ENCODE results near the gene DNAI4. TPM values are rescaled to one million over a fixed set of nuclear protein-coding genes. Genes with fewer than 3 reads are reported as not detected.

DNAI4 gene
- total RNA-seq, 1 experiment from 2014 or later, result 1.4 TPM

DNA sequence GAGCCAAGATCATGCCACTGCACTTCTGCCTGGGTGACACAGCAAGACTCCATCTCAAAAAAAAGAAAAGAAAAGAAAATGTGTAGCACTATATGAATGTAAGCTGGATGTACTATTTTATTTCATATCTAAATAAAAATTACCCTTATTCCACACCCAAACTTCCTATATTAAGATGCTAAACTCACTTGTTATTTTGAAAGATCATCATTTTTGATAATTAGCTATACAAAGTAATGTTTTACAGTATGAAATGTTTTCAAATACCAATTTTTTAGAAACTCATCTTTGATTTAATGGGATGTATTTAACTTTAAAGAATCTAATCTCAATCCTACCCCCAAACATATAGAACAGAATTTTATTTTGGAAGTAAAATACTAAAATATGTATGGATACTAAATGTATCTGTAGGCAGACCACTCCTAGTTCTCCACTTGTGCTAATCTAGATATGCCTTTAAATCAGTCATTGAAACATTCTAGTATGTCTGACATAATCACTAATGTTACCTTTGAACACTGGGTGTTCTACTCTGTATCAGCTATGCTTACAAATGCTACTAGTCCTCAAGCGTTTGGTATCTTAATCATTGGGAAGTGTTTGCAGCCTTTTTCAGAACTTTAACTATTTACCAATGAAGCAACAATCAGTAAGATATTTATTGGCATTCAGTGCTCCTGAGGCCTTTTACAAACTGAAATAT, 13.0 kb upstream of the DNAI4 start:
- intact Hi-C loops (cut with micrococcal nuclease; ENCODE audit: unreplicated experiment), result loop anchor here (10.0 kb wide), 2 partner anchors 117 to 173 kb away; partner anchors contain the start of gene SLC35D1
- TF ChIP-seq, protein P1, sequence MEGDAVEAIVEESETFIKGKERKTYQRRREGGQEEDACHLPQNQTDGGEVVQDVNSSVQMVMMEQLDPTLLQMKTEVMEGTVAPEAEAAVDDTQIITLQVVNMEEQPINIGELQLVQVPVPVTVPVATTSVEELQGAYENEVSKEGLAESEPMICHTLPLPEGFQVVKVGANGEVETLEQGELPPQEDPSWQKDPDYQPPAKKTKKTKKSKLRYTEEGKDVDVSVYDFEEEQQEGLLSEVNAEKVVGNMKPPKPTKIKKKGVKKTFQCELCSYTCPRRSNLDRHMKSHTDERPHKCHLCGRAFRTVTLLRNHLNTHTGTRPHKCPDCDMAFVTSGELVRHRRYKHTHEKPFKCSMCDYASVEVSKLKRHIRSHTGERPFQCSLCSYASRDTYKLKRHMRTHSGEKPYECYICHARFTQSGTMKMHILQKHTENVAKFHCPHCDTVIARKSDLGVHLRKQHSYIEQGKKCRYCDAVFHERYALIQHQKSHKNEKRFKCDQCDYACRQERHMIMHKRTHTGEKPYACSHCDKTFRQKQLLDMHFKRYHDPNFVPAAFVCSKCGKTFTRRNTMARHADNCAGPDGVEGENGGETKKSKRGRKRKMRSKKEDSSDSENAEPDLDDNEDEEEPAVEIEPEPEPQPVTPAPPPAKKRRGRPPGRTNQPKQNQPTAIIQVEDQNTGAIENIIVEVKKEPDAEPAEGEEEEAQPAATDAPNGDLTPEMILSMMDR (IDR thresholded peaks at IDR 0.05; ENCODE audit: insufficient read depth in 1 of 2, low read depth in 1 of 2, low read length in 1 of 2, severe bottlenecking in 1 of 2, unreplicated experiment in 1 of 2), result no peak
- H3K9me3 Mint-ChIP-seq (ENCODE audit: unreplicated experiment), result no peaks in the 10 kb centered on the region
- H3K4me1 Mint-ChIP-seq (ENCODE audit: low read depth, unreplicated experiment), result no peaks in the 10 kb centered on the region
- Histone ChIP-seq H3K36me3 (ENCODE audit: control insufficient read depth, insufficient read depth, low read length) (no peaks in the 10 kb centered on the region), H3K27me3 (replicated peaks; ENCODE audit: control insufficient read depth, insufficient read depth, low read length) (no peaks in the 10 kb centered on the region), H3K4me3 (ENCODE audit: low read depth, low read length) (no peak overlapping the region), H3K9me3 (no peaks in the 10 kb centered on the region), H3K4me1 (peaks cover 4% of the 10 kb centered on the region; the same call in 1 of the 2 replicates)
- H3K27ac Mint-ChIP-seq (ENCODE audit: unreplicated experiment), result no peak overlapping the region
- no peak overlapping the region for H3K4me3 Mint-ChIP-seq (ENCODE audit: unreplicated experiment)
- ChIA-PET POLR2A (interaction anchor here (0.5 kb wide), 1 partner anchor 62 kb away, joined by 4 read pairs; no protein-coding TSS in a partner anchor), CTCF (no interaction called here)
- no peak for DNase-seq
- BruUV-seq (replicated peaks), result no TSS peak
- no peaks in the 10 kb centered on the region for H3K36me3 Mint-ChIP-seq (ENCODE audit: insufficient read depth, unreplicated experiment)
- H3K27me3 Mint-ChIP-seq (ENCODE audit: insufficient read depth, unreplicated experiment), result no peaks in the 10 kb centered on the region

DNA sequence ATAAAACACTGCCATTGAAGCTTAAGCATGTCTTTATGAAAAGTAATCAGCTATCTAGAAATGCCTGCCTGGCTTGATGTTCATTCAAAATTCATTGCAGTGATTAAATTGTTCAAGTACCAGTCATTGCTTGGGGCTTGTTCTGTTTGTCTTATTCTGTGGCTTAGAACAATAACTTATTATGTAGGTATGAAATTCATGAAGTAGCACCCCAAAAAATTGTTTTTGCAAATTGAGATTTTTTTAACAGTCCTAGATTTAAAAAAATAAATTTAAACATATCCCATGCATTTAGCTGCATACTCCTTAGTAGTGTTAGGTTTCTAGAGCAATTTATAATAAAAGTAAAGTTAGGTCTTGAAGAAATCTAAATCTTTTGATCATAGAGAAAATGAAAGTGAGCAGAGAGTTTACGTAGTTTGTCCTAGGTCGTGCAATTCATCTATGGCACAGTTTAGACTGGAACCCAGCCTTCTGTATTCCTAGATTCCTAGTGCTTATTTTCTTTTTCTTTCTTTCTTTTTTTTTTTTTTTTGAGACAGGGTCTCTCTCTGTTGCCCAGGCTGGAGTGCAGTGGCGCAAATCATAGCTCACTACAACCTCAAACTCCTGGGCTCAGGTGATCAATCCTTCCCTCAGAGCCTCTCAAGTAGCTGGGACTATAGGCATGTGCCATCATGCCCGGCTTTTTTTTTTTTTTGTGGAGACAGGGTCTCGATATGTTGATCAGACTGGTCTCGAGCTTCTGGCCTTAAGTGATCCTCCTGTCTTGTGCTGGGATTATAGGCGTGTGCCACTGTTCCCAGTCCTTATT, 9.4 kb upstream of the DNAI4 start:
- no peaks in the 10 kb centered on the region for H3K27me3 Mint-ChIP-seq (ENCODE audit: insufficient read depth, unreplicated experiment)
- no peaks in the 10 kb centered on the region for H3K36me3 Mint-ChIP-seq (ENCODE audit: insufficient read depth, unreplicated experiment)
- H3K9me3 ChIP-seq, result no peaks in the 10 kb centered on the region
- no peak overlapping the region for H3K4me3 ChIP-seq (ENCODE audit: low read depth, low read length)
- H3K27ac Mint-ChIP-seq (ENCODE audit: unreplicated experiment), result no peak overlapping the region
- no peaks in the 10 kb centered on the region for H3K9me3 Mint-ChIP-seq (ENCODE audit: unreplicated experiment)
- TF ChIP-seq, protein P1 (IDR thresholded peaks at IDR 0.05; ENCODE audit: insufficient read depth in 1 of 2, low read depth in 1 of 2, low read length in 1 of 2, severe bottlenecking in 1 of 2, unreplicated experiment in 1 of 2), result no peak
- H3K4me1 Mint-ChIP-seq (ENCODE audit: low read depth, unreplicated experiment), result peaks cover 11% of the 10 kb centered on the region
- ChIA-PET POLR2A (no interaction called here), CTCF (no interaction called here)
- H3K36me3 ChIP-seq (ENCODE audit: control insufficient read depth, insufficient read depth, low read length), result no peaks in the 10 kb centered on the region
- no TSS peak for BruUV-seq (replicated peaks)
- no peak for DNase-seq
- H3K27me3 ChIP-seq (replicated peaks; ENCODE audit: control insufficient read depth, insufficient read depth, low read length), result no peaks in the 10 kb centered on the region
- no peak overlapping the region for H3K4me3 Mint-ChIP-seq (ENCODE audit: unreplicated experiment)
- intact Hi-C loops (cut with micrococcal nuclease; ENCODE audit: unreplicated experiment), result loop anchor here (10.0 kb wide), 2 partner anchors 121 to 169 kb away; partner anchors contain the start of gene SLC35D1
- peaks cover 7% of the 10 kb centered on the region; the same call in 1 of the 2 replicates for H3K4me1 ChIP-seq

DNA sequence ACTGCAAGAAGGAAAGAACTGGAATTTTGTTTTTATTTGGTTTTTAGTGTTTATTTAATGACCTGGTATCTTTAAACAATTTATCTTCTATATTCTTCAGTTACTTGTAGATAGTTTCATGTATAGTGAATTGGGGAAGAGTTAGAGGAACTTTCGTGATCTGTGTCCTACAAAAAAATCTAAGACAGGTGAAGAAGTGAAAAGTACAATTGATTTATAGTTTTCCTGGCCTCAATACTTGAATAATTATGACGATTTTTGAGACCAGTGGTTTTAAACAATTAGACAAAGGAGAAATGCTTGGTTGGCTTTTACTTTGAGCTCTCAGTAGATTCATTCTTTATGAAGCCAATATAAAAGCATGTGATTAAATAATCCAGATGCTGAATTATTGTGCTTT, 7.6 kb upstream of the DNAI4 start:
- Mint-ChIP-seq H3K4me1 (ENCODE audit: low read depth, unreplicated experiment) (peaks cover 11% of the 10 kb centered on the region), H3K36me3 (ENCODE audit: insufficient read depth, unreplicated experiment) (no peaks in the 10 kb centered on the region), H3K27ac (ENCODE audit: unreplicated experiment) (no peak overlapping the region), H3K27me3 (ENCODE audit: insufficient read depth, unreplicated experiment) (no peaks in the 10 kb centered on the region), H3K4me3 (ENCODE audit: unreplicated experiment) (peak overlapping the region; percentile 83), H3K9me3 (ENCODE audit: unreplicated experiment) (no peaks in the 10 kb centered on the region)
- no peak for DNase-seq
- Histone ChIP-seq H3K4me1 (peaks cover 7% of the 10 kb centered on the region; the same call in 1 of the 2 replicates), H3K36me3 (ENCODE audit: control insufficient read depth, insufficient read depth, low read length) (no peaks in the 10 kb centered on the region), H3K27me3 (replicated peaks; ENCODE audit: control insufficient read depth, insufficient read depth, low read length) (no peaks in the 10 kb centered on the region), H3K9me3 (no peaks in the 10 kb centered on the region), H3K4me3 (ENCODE audit: low read depth, low read length) (no peak overlapping the region)
- BruUV-seq (replicated peaks), result no TSS peak
- intact Hi-C loops (cut with micrococcal nuclease; ENCODE audit: unreplicated experiment), result loop anchor here (10.0 kb wide), 2 partner anchors 123 to 167 kb away; partner anchors contain the start of gene SLC35D1
- CTCF ChIA-PET, result no interaction called here
- POLR2A ChIA-PET, result no interaction called here
- TF ChIP-seq, protein P1 (IDR thresholded peaks at IDR 0.05; ENCODE audit: insufficient read depth in 1 of 2, low read depth in 1 of 2, low read length in 1 of 2, severe bottlenecking in 1 of 2, unreplicated experiment in 1 of 2), result no peak

Measured in Caco-2 (cell line).